NCI-H446 (cell line): ENCODE measurements around the gene CCDC32.
A peak's percentile ranks its signal among the peaks of the same experiment; 100 is the strongest.
"Not testable (repeated sequence)": the region's sequence is repeated elsewhere in the genome, so short reads cannot be mapped to it uniquely, and the experiment has no call there.

Experiments used
- DNase-seq, 2 experiments: peaks; one replicate each; lab custom pipeline; 2025; lab: John Stamatoyannopoulos, UW

The CCDC32 gene, protein sequence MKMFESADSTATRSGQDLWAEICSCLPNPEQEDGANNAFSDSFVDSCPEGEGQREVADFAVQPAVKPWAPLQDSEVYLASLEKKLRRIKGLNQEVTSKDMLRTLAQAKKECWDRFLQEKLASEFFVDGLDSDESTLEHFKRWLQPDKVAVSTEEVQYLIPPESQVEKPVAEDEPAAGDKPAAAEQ

DNA sequence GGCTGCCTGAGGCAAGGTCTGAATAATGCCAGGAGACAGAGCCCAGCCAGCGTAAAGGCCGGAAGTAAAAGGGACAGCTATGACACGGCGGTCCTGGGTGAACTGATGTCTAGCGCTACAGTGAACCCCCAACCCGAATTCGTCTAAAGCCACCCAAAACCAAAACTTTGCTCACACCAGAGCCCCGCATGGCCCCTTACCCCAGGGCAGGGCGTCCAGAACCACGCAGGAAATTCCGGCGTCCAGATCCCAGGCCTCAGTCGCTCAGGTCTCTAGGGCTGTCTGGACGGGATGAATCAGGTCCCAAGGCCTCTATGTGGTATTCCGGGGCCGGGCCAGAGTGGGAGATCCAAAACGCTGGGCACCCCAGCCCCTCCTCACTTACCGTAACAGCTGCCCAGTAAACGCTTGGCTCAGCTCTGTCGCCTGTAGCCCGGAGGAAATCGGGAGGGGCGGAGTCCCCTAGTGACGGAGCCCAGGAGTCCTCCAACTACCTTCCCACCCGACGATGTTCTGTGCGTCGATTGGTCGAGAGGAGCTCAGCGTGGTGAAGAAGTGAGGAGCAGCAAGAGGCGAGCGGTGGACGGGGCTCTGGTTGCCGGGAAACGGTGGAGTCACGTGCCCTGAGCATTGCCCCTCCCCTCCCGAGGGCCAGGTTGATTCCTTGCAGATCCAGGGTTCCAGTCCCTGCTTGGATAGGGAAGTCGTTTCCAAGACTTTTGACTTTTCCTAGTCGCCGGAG, at the start of gene CCDC32:
Gene CCDC32, minus strand, starts transcription at position 452 of the 742 bp plus-strand sequence. CDS start 2,027 bp downstream, outside the sequence.
- peak; percentile 94 to 97 for DNase-seq

DNA sequence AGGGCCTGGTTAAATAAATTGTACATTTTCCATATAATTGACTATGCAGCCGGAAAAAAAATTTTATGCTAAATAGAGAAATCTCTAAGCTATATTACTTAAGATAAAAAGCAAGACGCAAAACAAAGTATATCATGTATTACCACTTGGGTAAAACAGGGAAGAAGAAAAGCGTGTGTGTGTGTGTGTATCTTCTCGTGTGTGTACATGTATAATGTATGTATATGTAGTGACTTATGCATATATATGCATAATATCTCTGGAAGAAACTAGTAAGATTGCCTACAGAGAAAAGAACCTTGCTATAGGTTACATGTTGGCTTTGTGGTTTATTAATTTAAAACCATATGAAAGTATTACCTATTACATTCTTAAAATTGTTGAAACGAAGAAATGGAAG, 48.2 kb upstream of the CCDC32 start:
- no peak for DNase-seq

DNA sequence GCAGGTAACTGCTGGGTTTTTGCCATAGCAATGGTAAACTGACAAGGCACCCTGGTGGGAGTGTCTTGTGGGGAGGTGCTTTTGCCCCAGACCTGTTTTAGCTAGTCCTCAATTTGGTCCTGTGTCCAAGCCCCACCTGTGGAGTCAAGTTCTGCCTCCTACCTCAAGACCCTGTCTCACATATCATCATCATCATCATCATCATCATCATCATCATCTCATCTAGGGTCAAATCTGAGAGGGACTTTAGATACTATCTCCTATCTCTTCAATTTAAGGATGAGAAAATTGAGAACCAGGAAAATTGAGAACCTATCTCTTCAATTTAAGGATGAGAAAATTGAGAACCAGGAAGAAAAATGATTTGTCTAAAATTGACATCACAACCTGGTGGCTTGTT, 39.1 kb upstream of the CCDC32 start:
- DNase-seq: no peak

DNA sequence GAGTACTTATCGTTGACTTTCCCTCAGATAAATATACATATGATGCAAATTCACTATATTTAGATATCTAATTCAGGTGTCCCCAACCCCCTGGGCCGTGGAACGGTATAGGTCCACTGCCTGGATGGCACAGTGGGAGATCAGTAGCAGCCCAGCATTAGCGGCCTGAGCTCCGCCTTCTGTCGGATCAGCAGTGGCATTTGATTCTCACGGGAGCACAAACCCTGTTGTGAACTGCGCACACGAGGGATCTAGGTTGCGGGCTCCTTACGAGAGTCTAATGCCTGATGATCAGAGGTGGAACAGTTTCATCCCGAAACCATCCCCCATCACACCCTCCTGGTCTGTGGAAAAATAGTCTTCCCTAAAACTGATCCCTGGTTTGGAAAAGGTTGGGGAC, 36.1 kb upstream of the CCDC32 start:
- no peak for DNase-seq

- no peak for DNase-seq
Measured at GRCh38 chr15:40598672-40599071, 33.8 kb upstream of the CCDC32 start.

- no peak for DNase-seq
Measured at GRCh38 chr15:40598126-40598525, 33.3 kb upstream of the CCDC32 start.

- no peak for DNase-seq
Measured at GRCh38 chr15:40597024-40597423, 32.2 kb upstream of the CCDC32 start.

DNA sequence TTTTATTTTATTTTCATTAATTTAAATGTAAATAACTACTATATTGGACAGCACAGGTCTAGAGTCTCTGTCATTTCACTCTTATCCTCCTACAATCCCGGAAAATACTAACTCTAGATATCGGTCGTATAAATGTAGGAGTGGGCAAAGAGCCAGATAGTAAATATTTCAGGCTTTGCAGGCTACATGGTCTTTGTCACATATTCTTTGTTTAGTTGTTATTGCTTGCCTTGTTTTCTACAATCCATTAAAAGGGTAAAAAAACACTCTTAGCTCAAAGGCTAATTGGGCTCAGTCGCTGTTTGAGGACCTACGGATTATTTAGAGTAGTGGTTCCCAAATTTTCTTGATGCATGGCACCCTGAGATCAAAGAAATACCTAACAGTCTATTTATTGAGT, 30.9 kb upstream of the CCDC32 start:
- DNase-seq: no peak

DNA sequence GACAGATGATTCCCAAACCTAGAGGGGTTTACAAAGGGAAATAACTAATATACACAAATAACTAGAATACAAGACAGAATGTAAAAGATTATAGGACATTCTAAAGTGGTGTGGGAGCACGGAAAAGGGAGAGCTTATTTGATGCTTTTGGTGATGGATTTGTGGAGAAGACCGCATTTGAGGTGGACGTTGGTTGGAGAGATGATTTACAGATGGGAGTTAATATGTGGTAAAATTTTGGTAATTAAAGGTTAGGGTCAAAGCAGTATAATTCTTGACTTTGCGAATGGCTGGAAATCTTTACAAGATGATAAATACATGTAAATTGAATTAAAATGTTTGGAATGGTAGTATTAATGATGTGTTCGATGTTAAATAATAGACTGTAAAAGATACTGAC, 30.4 kb upstream of the CCDC32 start:
- no peak for DNase-seq

DNA sequence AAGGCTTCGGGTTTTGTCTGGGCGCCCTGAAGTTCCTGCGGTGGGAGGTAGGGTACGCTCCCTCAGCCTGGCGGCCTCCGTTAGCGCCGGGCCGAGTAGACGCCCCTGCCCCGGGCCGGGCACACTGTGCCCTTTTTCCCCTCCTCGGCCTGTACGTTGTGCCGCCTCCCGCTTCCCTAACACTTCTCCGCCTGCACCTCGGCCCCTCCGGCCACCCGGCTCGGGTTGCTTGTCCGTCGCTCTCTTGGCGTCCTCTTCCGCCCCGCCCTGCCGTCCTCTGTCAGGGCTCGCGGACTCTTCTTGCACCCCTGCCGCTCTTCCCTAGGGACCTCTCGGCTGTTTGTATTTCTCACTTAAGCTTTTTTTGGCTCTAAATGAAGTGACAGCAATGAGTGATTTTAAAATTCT, 29.6 kb upstream of the CCDC32 start:
- DNase-seq: peak in 1 of 2 experiments; percentile 35

DNA sequence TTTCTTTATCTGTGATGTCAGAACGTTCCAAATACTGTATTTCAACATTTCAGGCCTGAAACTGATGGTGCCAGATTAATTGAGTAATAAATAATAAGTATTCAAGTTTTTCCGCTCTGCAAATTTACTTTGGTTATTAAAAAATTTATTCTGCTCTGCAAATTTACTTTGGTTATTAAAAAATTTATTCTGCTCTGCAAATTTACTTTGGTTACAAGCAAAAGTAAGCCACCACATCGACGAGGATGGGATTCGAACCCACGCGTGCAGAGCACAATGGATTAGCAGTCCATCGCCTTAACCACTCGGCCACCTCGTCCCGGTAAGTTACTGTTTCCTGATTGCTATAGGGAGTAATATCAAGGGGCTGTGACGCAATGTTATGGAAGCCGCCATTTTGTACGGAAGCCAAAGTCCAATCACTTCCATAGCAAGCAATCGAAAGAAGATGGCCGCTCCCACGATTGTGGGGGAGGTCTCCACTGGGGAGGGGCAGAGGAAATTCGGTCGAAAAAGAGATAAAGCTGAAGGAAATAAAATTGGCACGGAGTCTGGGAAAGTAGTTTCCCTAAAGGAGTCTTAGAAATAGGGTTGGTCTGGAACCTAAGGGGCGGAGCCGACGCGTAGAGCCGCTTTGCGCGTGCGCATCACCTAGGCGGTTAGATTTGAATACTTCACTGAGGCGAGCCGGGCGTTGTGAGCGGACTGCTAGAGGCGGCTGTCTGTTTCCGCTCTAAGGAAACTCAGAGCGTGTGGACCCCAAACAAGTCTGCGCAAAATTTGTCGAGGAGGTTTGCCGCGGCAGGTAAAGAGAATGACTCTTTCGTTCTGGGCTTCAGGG, 29.0 kb upstream of the CCDC32 start, which contains the start of gene KNL1:
Gene KNL1, plus strand, starts transcription at position 662 of the 841 bp plus-strand sequence. CDS start 8,683 bp downstream, outside the sequence.
- DNase-seq: peak; percentile 92 to 95

GRCh38 chr15:40593165-40593564, 28.3 kb upstream of the CCDC32 start:
- no peak for DNase-seq

GRCh38 chr15:40591389-40591788, 26.5 kb upstream of the CCDC32 start:
- DNase-seq: no peak

- DNase-seq: no peak
Measured at GRCh38 chr15:40590667-40591050, 25.8 kb upstream of the CCDC32 start.

GRCh38 chr15:40584191-40584590, 19.3 kb upstream of the CCDC32 start:
- no peak for DNase-seq

DNA sequence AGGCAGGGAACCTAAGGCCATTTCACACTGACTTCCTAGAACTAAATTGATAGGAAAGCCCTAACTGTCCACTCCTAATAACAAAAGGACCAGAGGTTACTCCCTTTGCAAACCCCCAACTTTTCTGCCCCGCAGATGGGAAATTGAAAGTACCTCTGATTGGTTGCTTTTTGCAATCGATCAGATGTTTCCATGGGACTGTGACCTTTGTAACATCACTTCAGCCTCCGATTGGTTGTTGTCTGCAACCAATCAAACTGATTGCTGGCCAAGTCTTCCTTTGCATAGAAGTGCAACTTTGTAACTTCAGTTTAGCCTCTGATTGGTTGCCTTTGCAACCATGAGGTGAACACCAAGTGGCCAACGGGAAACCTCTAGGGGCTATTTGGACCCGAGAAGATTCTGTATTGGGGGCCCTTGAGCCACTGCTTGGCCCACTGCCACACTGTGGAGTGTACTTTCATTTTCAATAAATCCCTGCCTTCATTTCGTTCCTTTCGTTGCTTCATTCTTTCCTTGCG, 17.9 kb upstream of the CCDC32 start:
- DNase-seq: peak in 1 of 2 experiments; percentile 22

GRCh38 chr15:40581796-40582195, 17.0 kb upstream of the CCDC32 start:
- not testable (repeated sequence) for DNase-seq

GRCh38 chr15:40578892-40579291, 14.1 kb upstream of the CCDC32 start:
- DNase-seq: no peak

- not testable (repeated sequence) for DNase-seq
Measured at GRCh38 chr15:40576914-40577313, 12.1 kb upstream of the CCDC32 start.

GRCh38 chr15:40575113-40575512, 10.3 kb upstream of the CCDC32 start:
- no peak for DNase-seq

DNA sequence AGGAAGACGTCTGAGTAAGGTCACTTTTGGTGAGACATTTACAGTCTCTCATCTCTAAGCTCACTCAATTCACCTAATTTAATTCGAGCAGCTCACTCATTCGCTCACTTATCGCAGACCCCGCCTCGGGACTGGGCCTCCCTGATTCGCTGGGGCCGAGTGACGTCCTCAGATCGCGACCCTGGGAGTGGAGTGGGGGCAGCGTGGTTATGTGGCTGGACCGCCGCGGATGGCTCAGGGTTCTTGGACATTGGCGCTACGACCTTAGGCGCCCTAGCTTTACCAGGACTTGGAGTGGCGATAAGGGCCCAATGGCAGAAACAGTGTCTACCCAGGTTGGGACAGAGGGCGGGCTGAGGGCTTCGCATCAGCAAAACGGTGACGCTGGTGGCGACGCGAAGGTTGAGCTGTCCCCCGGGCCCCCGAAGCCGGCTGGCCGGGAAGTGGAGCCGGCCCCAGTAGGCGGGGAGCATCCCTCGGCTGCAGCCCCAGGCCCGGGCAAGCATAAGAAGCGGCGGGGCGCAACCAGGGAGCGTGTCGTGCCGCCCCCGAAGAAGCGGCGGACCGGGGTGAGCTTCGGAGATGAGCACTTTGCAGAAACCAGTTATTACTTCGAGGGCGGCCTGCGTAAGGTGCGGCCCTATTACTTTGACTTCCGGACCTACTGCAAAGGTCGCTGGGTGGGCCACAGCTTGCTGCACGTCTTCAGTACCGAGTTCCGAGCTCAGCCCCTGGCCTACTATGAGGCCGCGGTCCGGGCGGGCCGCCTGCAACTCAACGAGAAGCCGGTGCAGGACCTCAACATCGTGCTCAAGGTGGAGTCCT, 4.5 kb upstream of the CCDC32 start, which contains the start of gene RPUSD2:
Gene RPUSD2, plus strand, starts transcription at position 171 of the 825 bp plus-strand sequence. Its CDS starts 39 bp downstream, at position 210.
- peak; percentile 63 to 88 for DNase-seq
